Liver (tissue), 3 donors: Measurements from ENCODE around the gene CEP350.

Source experiments
- CTCF ChIP-seq: fragments of 150-350 bp; IDR thresholded peaks from 2 replicates; pipeline ENCODE4 v1.5.1; 2017; ENCODE audit warnings: improper control_type of control experiment, low read depth, low read length; ENCODE audit not compliant: missing input control
- RAD21 ChIP-seq, 2 donors: IDR thresholded peaks; 2 replicates each; pipeline ENCODE4 v1.6.1; 2016; ENCODE audit warnings: antibody characterized with exemption in 2 of 2, mild to moderate bottlenecking in 2 of 2
- REST ChIP-seq: IDR thresholded peaks from 2 replicates; pipeline ENCODE4 v1.6.1; 2016; ENCODE audit warnings: antibody characterized with exemption, mild to moderate bottlenecking
- donor health status: healthy.
- donor health status: healthy.

- TF ChIP-seq CTCF, result no peak
- no peak for TF ChIP-seq REST
- TF ChIP-seq RAD21 (IDR thresholded peaks at IDR 0.05), result no peak
Observed at GRCh38 chr1:180145446-180145845, 190.8 kb downstream of the CEP350 start.
